HG03521 (cell line): ENCODE measurements around the gene LLPH.

Experiments
- ATAC-seq: cut with Tn5 transposase; IDR thresholded peaks from one replicate; pipeline ENCODE4 v1.9.1; 2021; ENCODE audit warnings: mild to moderate bottlenecking, moderate library complexity; ENCODE audit not compliant: unreplicated experiment

LLPH gene

DNA sequence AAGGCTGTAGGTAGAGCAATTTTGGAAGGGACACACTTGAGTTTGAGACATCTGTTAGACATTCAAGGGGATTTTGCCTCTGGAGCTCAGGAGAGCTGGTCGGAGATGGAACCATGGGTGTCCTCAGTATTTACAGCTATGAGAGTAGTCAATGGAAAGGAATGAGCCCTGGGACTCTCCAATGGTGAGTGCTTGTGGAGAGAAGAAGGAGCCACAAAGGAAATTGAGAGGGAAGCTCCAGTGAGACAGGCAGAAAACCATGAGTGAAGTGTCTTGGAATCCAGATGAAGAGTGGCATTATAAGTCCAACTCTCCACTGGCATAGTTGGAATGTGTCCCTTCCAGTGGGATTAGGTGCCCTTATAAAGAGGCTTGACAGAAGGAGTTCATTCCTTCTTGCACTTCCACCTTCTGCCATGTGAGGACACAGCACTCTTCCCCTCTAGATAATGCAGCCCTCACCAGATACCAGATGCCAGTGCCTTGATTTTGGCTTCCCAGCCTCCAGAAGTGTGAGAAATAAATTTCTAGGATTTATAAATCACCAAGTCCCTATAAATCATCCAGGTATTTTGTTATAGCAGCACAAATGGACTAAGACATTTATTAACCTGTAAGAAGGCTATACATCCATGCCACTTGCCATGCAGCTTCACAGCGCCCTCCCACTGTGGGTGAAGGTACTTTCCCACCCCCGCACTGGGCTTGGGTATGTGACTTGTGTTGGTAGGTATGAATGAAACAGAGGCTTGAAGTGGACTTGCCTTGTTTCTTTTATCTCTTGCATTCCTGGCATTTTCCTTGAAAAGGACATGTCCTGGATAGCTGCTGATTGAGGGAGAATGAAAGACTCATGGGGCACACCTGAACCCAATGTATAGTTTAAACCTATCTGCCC lies 27.3 kb downstream of the LLPH start:
- no peak for ATAC-seq

DNA sequence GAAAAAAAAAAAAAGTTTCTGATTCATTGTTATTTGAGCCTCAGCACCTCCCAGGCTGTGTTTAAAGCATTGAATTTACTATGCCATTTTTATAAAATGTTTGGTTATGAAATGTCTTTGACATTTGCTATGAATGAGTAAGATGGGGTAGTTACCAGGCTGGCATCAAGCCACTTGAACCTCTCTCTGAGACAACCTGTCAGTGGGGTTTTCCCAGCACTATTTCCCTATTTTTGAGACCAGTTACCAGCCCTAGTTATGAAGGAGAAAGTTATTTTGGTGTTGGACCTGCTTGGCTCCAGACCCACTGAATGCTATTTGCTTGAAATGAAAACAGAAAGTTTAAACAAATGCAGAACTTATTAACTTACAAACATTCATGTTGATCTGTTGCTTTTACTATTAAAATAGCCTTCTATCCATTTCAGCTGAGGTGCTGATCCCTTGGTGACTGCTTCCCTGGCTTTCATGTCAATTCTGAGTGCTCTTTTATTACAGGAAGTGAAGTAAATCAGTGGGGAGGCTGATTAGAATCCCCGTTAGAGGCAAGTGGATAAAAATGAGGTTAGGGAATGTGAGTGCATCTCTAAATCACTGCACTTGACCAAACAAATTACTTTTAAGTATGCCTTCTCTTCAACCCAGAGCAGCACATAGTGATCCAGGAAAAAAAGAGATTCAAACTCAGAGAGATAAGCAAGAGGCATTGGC lies 37.8 kb downstream of the LLPH start:
- ATAC-seq = no peak

DNA sequence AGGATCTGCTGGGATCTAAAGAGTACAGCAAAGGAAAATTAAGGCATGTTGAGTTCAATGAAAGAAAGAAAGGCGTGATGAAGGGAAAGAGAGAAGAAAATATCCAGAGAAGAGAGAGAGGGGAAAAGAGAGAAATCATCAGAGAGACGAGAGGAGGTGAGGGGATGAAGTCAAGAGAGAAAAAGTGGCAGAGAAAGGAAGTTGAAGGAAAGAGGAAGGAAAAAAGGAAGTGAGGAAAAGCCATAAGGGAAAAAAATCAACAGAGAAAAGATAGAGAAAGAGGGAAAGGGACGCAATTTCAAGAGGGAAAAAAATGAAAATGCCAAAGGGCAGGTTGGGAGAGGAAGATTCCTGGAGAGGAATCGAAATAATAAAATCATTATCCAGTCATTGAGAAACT lies 40.4 kb downstream of the LLPH start:
- no peak for ATAC-seq

DNA sequence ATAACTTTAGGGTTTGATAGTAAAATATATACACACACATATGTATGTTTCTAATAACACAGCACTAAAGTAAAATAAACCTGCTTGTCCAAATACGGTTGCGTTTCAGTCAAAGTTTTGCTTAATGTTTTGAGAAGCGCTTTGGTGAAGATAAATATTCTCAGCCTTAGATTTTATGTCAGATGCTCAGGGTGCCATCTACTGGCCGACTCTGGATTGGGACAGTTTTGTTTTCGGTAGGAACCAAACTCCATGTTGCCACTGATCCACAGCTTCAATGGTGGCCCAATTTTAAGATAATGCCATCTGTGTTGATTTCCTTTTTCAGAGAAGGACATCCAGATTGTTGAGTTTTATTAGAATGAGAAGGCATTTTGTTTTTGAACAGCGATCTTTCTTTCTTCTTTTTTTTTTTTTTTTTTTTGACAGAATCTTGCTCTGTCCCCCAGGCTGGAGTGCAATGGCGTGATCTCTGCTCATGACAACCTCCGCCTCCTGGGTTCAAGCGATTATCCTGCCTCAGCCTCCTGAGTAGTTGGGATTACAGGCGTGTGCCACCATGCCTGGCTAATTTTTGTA lies 43.1 kb downstream of the LLPH start:
- ATAC-seq = peak; percentile 69

DNA sequence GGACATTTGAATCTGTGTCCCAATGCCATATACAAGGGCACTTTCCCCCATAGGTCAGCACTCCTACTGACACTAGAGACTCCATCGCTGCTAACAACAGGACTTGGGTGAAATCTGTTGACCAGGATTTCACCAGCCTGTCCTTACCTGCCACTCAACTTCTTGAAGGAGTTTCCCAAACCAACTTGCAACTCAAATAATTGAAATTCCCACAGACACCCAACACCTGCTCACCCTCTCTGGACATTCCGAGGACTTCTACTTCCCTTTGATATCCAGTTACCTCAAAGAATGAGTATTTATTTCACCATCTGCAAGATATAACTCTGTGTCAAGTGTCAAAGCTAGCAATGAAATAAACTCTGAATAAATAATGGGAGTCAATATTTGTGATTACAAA lies 44.6 kb downstream of the LLPH start:
- no peak for ATAC-seq

DNA sequence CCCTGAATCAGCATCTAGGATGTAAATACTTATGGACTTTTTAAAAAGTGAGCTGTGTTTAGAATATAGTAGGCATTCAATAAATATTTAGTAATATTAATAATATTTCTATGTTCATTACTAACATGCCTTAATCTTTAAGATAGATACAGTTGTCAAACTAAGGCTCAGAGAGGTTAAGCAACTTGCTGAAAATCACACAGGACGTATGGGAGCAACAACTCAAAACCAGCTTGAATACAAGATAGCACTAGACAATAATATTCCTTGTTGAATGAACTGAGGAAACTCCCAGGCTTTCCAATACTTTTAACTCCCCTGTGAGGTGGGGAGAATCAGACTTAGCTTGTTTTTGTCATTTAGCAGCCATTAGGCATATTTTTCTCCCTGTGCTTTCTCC lies 45.3 kb downstream of the LLPH start:
- no peak for ATAC-seq

DNA sequence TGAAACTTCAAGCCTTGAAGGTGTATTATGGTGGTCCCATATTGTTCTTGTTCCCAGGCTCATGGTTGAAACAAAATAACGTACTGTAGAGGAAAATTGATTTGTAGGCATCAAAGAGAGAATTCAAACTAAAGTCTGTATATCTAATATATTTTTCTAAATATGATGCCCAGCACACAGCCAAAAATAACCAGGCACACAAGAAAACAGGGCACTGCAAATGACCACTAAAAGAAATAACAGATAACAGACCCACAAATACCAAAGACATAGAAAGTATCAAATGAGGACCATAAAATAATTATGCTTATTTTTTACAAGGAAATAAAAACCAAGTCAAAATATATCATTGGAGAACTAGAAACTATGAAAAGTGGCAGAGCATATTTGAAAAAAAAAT lies 46.8 kb downstream of the LLPH start:
- ATAC-seq = no peak

DNA sequence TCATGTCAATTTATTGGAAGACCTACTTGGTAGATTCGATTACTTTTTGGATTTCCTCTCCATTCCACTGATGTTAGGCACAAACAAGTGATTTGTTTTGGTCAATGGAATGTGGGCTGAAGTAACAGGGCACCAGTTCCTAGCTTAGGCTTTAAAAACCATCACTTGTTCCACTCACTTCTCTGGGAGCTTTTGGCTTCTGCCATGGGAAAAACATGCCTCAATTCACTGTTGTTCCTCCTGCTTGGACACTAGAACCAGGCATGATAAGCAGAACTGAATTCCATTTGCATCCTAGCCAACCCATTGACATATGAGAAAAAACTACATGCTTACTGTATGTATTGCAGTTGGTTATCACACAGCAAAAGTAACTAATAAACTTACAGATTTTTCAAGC lies 47.8 kb downstream of the LLPH start:
- no peak for ATAC-seq

DNA sequence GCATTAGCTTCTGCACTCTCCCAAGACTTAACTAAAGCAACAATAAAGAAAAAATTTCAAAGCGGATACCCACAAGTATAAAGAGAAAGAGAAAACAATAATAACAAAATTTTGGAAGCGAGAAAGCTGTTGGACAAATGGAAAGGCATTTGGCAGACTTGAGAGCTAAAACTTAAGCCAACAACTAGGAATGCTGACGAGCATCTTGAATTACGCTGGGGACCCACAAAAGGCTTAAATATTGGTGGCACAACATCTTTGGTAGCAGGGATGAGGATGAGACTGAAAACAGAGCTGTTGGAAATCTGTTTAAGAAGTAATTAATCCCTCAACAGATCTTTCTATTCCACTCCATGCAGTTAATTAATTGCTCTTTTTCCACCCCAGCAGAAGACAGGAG lies 49.8 kb downstream of the LLPH start:
- ATAC-seq = no peak

DNA sequence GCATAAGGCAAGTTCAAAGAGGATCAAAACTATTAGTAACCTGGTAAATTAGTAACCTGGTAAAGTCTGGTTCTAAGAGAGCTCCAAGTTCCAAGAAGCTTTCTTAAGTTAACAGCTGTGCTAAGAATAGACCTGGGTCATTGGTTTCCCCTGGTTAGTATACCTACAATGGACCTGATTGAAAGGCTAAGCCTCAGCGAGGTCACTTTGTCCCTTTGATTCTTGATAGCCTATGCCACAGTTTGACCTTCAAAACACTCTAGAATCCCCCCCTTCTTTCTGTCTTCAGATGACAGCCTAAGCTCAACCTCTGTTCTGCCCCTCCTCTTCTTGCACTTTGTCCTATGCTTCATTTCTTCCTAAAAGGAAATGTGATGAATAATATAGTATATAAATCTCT lies 53.0 kb downstream of the LLPH start:
- no peak for ATAC-seq

DNA sequence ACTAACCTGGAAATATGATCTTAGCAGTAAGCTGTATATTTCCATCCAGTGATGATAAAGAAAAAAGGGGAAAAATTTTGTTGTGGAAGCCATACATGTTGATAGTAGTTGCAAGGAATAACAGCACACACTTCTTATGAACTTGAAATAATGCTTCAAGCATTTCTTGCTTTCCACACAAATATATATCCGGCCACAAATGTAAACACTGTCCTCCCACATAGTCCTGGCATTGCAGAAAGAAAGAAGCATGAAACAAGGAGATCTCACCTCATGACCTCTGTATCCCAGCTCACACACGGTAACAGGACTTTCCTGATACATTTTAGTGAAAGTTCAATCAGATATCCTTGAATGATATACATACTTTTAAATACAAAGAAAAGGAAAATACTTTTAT lies 56.0 kb downstream of the LLPH start:
- no peak for ATAC-seq

DNA sequence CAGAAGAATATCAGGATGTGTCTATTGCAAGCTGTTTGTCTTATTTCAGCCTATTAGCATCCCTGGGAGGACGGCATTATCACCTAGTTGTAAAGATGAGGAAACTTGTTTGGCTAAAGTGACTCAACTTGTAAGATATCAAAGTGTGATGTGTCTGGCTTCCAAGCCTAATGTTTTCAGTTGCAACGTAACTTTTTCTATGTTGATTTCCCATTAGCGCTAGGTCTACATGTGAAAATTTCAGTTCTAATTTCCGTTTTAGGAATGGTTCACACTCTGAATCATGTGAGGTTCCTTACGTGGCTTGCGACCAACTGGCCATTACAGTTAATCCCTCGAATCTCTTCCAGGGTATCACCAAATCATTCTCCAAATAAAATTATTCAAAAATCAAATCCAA lies 58.0 kb downstream of the LLPH start:
- ATAC-seq = peak; percentile 36

DNA sequence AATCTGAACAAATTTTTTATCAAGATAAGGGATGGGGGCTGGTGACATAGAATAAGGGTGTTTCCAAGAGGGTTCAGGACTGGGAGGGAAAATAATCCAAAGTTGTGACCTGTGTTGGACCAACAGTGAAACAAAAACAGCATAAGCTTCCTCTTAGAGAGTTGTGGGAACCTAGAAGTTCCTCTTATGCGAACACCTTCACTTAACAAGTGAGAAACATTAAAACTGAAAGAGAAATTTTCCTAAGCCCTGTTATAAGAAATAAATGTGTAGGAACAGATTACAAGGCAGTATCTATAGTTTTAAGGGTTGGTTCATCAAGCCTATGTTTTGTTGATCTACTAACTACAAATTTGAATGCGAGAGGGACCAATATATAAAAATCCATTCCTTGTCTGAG lies 58.4 kb downstream of the LLPH start:
- peak; percentile 58 for ATAC-seq

DNA sequence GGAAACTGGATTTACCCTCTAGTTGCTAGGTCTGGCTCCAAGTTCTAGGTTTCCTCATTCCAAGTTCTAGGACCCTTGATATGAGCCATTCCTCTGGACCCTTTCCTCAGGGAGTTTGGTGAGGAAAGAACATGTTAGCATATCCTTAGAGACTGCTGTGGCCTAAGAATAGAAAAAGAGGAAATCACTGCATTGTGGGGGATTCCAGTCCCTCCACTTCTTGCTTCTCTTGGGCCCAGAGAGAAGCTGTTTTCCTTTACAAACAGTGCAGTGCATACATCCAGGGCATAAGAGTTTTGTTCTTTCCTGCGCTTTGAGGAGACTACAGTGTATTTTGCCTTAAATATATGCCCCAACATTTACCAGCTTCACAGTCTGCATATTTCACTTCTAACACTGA lies 59.0 kb downstream of the LLPH start:
- ATAC-seq = no peak

DNA sequence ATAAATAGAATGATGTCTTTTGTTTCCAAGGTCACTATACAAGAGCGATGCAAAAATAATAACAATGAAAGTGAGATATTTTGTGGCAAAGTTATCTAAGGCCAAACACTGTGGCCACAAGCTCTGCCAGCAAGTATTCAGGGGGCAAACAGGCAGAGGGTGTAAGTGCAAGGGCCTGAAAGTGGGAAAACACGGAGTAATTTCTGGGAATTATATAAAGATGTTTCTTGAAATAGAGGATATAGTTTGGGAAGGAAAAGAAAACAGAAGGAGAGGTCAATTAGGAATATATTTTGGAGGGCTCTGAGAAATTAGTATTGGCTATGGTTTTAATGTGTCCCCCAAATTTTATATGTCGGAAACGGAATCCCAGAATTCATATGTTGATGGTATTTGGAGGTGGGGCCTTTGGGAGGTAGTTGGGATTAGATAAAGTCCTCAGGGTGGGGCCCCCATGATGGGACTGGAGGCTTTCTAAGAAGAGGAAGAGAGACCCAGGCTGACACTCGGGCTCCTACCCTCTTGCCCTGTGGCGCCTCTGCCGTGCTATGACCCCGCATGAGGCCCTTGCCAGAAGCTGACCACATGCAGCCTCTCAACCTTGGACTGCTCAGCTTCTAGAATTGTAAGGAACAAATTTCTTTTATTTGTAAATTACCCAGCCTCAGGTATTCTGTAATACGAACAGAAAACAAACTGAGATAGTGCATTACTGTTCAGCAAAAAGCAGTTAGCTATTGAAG lies 60.0 kb downstream of the LLPH start:
- ATAC-seq = no peak

DNA sequence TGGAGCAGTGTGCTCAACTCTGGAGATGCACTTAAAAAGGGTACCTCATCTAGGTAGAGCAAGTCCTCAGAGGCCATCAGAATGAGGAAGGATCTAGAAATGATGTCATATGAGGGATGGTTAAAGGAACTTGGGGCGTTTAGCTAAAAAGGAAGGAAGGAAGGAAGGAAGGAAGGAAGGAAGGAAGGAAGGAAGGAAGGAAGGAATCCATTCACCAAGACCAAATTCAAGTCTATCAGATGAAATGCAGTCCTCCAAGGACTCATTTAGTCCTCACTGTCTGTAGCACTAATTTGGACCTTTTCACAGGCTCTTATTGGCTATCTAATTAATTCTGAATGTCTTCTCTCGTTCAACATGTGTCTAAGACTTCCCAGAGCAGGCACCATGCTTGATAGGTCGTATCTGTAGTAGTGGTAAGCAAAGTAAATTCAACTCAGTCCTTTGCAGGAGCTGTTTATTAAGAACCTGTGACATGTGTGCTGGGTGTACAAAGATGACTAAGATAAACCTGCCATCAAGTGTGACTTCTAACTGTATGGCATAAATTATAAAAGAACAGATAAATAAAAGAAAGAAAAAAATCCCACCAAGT lies 63.5 kb downstream of the LLPH start:
- ATAC-seq = no peak
